ENCODE data around the gene HELZ2. TPM values are rescaled to one million over a fixed set of nuclear protein-coding genes. Genes with fewer than 3 reads are reported as not detected.

HELZ2 gene
- total RNA-seq, 2 experiments from 2014 or later, result 139 to 285 TPM

DNA sequence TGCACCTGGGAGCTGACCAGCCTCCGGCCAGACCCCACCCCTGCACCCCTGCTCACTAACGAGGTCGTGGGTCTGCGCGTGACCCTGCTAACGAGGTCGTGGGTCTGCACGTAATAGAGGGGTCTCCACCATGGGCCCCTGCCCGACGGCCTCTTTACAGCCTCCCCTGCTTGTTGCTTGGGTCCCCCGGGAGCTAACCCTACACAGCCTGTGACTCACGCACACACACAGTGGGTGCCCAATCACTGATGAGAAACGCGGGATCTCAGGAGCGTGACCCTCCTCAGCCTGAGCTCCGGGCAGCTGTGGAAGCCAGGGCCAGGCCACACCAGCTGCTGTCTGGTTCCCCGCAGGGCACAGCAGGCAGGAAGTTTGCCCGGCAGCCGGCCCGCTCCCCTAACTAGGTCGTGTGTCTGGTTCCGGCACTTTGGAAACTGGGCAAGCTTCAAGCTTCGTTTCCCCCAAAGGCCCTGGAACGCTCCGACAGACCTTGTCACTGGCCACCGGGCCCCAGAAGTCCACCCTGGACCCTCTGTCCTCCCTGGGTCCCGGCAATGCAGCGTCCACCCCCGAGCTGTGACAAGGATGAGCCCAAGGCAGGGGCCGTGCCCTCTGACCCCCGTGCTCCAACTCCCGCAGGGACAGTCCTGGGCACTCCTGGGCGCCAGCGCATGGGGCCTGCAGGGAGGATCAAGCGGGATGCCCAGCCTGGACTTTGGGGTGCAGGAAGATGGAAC, 37.6 kb downstream of the HELZ2 start:
- Mint-ChIP-seq H3K4me3 (no peak overlapping the region), H3K27me3 (no peaks in the 10 kb centered on the region), H3K4me1 (peaks cover 16% of the 10 kb centered on the region), H3K36me3 (no peaks in the 10 kb centered on the region), H3K9me3 (ENCODE audit: low read depth) (no peaks in the 10 kb centered on the region), H3K27ac (no peak overlapping the region)
- CTCF ChIA-PET, result interaction anchor here (1.3 to 4.1 kb wide), 5 partner anchors 15 to 447 kb away, joined by 3 to 27 read pairs (median 18); partner anchors contain the start of genes HELZ2, PPDPF and TPD52L2
- no peak for DNase-seq
- ATAC-seq, result no peak

- Mint-ChIP-seq H3K36me3 (no peaks in the 10 kb centered on the region), H3K9me3 (ENCODE audit: low read depth) (no peaks in the 10 kb centered on the region), H3K4me1 (peaks cover 16% of the 10 kb centered on the region), H3K4me3 (no peak overlapping the region), H3K27me3 (no peaks in the 10 kb centered on the region), H3K27ac (peak overlapping the region; percentile 63)
- ATAC-seq, result no peak
- no peak for DNase-seq
- CTCF ChIA-PET, result interaction anchor here (1.4 to 1.7 kb wide), 3 partner anchors 14 to 361 kb away, joined by 3 to 5 read pairs (median 4); partner anchors contain the start of gene PPDPF
Observed at GRCh38 chr20:63534831-63535651, 39.0 kb downstream of the HELZ2 start.

GRCh38 chr20:63534427-63534830, 39.6 kb downstream of the HELZ2 start:
- no peak overlapping the region for H3K27ac Mint-ChIP-seq

DNA sequence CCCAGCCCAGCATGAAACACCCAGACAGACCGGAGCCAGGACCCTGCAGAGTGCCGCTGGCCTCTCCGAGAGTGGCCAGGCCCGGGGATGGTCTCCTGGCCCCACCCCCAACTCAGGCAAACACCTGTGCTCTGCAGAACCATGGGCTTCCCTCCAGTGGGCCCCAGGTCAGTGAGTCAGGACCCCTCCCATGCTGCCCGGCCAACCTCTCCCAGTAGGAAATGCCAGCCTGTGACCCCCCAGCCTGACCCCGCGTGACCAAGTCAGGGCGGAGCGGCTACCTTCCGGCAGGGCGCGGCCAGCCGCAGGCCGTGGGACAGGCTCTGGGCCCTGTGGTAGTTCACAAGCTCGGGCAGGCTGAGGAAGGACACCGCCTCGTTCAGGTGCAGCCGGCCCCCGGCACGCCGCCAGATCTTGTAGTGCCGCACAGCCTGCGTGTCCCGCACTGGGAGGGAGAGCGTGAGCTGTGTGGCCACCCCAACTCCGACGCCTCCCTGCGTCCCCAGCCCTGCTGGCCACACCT, 40.1 kb downstream of the HELZ2 start:
- no peaks in the 10 kb centered on the region for H3K9me3 Mint-ChIP-seq (ENCODE audit: low read depth)
- CTCF ChIA-PET, result interaction anchor here (1.4 to 1.7 kb wide), 3 partner anchors 13 to 362 kb away, joined by 3 to 5 read pairs (median 4); partner anchors contain the start of gene PPDPF
- ATAC-seq, result no peak
- H3K4me3 Mint-ChIP-seq, result no peak overlapping the region
- H3K27me3 Mint-ChIP-seq, result peaks cover under 1% of the 10 kb centered on the region
- no peaks in the 10 kb centered on the region for H3K36me3 Mint-ChIP-seq
- DNase-seq, result no peak
- peaks cover 19% of the 10 kb centered on the region for H3K4me1 Mint-ChIP-seq
- no peak overlapping the region for H3K27ac Mint-ChIP-seq

More at GRCh38 chr20:63534427-63534830, 39.6 kb downstream of the HELZ2 start:
- Mint-ChIP-seq H3K36me3 (no peaks in the 10 kb centered on the region), H3K27me3 (no peaks in the 10 kb centered on the region), H3K4me1 (peaks cover 16% of the 10 kb centered on the region), H3K9me3 (ENCODE audit: low read depth) (no peaks in the 10 kb centered on the region), H3K4me3 (no peak overlapping the region)
- ATAC-seq, result no peak
- DNase-seq, result no peak
- CTCF ChIA-PET, result interaction anchor here (1.4 to 1.7 kb wide), 3 partner anchors 13 to 361 kb away, joined by 3 to 5 read pairs (median 4); partner anchors contain the start of gene PPDPF

- DNase-seq (no peak), ATAC-seq (no peak)
- Mint-ChIP-seq H3K4me3 (no peak overlapping the region), H3K36me3 (no peaks in the 10 kb centered on the region), H3K27ac (no peak overlapping the region), H3K9me3 (ENCODE audit: low read depth) (no peaks in the 10 kb centered on the region), H3K4me1 (peaks cover 19% of the 10 kb centered on the region), H3K27me3 (peaks cover 5% of the 10 kb centered on the region)
- CTCF ChIA-PET, result interaction anchor here (1.7 kb wide), 1 partner anchor 12 kb away, joined by 5 read pairs; the partner anchor contains the start of gene PPDPF
Observed at GRCh38 chr20:63533388-63533787, 40.7 kb downstream of the HELZ2 start.

- Mint-ChIP-seq H3K27ac (no peak overlapping the region), H3K4me3 (no peak overlapping the region), H3K9me3 (ENCODE audit: low read depth) (no peaks in the 10 kb centered on the region), H3K27me3 (peaks cover 10% of the 10 kb centered on the region), H3K36me3 (no peaks in the 10 kb centered on the region), H3K4me1 (peaks cover 18% of the 10 kb centered on the region)
- CTCF ChIA-PET, result no interaction called here
- no peak for DNase-seq
- no peak for ATAC-seq
Observed at GRCh38 chr20:63532449-63532971, 41.5 kb downstream of the HELZ2 start.

GRCh38 chr20:63531686-63532448, 42.2 kb downstream of the HELZ2 start:
- Mint-ChIP-seq H3K9me3 (ENCODE audit: low read depth) (no peaks in the 10 kb centered on the region), H3K27ac (no peak overlapping the region), H3K4me1 (peaks cover 14% of the 10 kb centered on the region), H3K27me3 (peaks cover 14% of the 10 kb centered on the region), H3K36me3 (no peaks in the 10 kb centered on the region), H3K4me3 (no peak overlapping the region)
- CTCF ChIA-PET, result interaction anchor here (0.7 to 1.0 kb wide), 2 partner anchors 10 to 333 kb away, joined by 3 to 5 read pairs; partner anchors contain the start of gene TPD52L2
- ATAC-seq (no peak), DNase-seq (no peak)

GRCh38 chr20:63530788-63531160, 43.3 kb downstream of the HELZ2 start:
- DNase-seq, result no peak
- Mint-ChIP-seq H3K4me1 (peaks cover 11% of the 10 kb centered on the region), H3K27ac (no peak overlapping the region), H3K9me3 (ENCODE audit: low read depth) (no peaks in the 10 kb centered on the region), H3K36me3 (no peaks in the 10 kb centered on the region), H3K27me3 (peaks cover 14% of the 10 kb centered on the region), H3K4me3 (no peak overlapping the region)
- no peak for ATAC-seq
- CTCF ChIA-PET, result interaction anchor here (1.0 kb wide), 1 partner anchor 8 kb away, joined by 5 read pairs; no protein-coding TSS in a partner anchor

GRCh38 chr20:63529861-63530787, 43.9 kb downstream of the HELZ2 start:
- no peak for ATAC-seq
- Mint-ChIP-seq H3K4me1 (peaks cover 11% of the 10 kb centered on the region), H3K27me3 (peaks cover 14% of the 10 kb centered on the region), H3K36me3 (no peaks in the 10 kb centered on the region), H3K9me3 (ENCODE audit: low read depth) (no peaks in the 10 kb centered on the region), H3K27ac (no peak overlapping the region), H3K4me3 (no peak overlapping the region)
- DNase-seq, result no peak
- CTCF ChIA-PET, result interaction anchor here (1.0 to 1.7 kb wide), 2 partner anchors 8 kb away, joined by 5 to 8 read pairs; partner anchors contain the start of gene PTK6

DNA sequence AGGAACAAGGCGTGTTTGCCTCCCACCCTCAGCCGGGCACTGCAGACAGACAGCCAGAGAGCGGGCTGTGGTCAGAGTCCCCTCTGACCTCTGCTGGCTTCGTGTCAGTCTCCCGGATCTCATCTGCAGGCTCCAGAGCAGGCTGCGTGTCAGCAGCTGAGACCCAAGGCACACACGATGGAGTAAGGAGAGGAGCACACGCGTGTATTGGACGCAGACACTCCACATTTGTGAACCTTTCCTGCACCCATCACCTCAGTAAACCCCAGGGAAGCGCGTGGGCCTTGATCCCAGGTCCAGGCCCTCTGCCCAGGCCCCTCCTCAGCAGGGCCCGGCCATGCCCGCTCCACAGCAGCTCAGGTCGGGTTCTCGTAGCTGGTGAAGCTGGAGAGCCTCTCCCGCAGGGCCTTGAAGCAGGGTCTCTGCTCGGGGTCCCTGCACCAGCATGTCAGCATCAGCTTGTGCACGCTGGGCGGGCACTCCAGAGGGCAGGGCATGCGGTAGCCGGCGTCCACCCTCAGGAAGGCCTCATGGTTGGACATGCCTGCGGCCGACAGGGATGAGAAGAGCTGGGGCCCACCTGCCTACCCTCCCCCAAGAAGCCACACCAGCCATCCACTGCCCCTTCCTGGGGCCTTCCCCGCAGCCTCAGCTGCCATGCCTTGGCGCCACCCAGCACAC, 44.7 kb downstream of the HELZ2 start:
- ATAC-seq, result no peak

DNA sequence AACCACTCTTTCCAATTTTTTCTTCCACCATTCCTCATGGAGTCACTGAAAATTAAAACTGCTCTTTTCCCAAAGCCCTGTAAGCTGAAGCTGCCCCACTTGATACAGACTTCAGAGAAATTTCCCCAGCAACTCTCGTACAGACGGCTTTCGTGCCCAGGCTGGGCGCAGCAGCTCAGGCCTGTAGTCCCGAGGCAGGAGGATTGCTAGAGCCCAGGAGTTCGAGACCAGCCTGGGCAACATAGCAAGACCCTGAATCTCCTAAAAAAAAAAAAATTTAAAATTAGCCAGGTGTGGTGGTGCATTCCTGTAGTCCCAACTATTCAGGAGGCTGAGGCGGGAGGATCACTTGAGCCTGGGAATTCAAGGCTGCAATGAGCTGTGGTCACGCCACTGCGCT, 46.9 kb downstream of the HELZ2 start:
- Mint-ChIP-seq H3K36me3 (peaks cover 20% of the 10 kb centered on the region), H3K27ac (no peak overlapping the region), H3K4me3 (no peak overlapping the region), H3K27me3 (peaks cover 14% of the 10 kb centered on the region), H3K9me3 (ENCODE audit: low read depth) (peaks cover 2% of the 10 kb centered on the region), H3K4me1 (peaks cover 14% of the 10 kb centered on the region)
- DNase-seq, result no peak
- no peak for ATAC-seq
- CTCF ChIA-PET, result no interaction called here

More for the DNA sequence above, 44.7 kb downstream of the HELZ2 start:
- Mint-ChIP-seq H3K27ac (no peak overlapping the region), H3K9me3 (ENCODE audit: low read depth) (no peaks in the 10 kb centered on the region), H3K4me1 (peaks cover 11% of the 10 kb centered on the region), H3K4me3 (no peak overlapping the region), H3K27me3 (peaks cover 14% of the 10 kb centered on the region), H3K36me3 (peaks cover 1% of the 10 kb centered on the region)
- CTCF ChIA-PET, result interaction anchor here (1.7 kb wide), 1 partner anchor 9 kb away, joined by 8 read pairs; the partner anchor contains the start of gene PTK6
- no peak for DNase-seq
